Left colon (tissue), 2 donors: ENCODE results near the gene ANGPTL2. TPM values are rescaled to one million over a fixed set of nuclear protein-coding genes. Genes with fewer than 3 reads are reported as not detected.

Experiments used
- ATAC-seq: fragments of 200-7000 bp; cut with Tn5 transposase; one replicate; pipeline ENCODE4 v1.9.1; 2020; ENCODE audit warnings: mild to moderate bottlenecking, moderate library complexity
- DNase-seq, 2 donors: peaks; one replicate each; pipeline ENCODE4 v3.0.0-alpha.2; 2020
- intact Hi-C, 2 donors: fragments of 100-400 bp; cut with DNase I in 1 of 2; cut with micrococcal nuclease in 1 of 2; formaldehyde crosslinking; loops; one replicate each; pipeline versions ENCODE4 v1.11.2 to v1.14.0; 2022; cut with DNase I, micrococcal nuclease
- total RNA-seq, 2 donors: library from RNA; stranded (reverse); fragmentation: NEBNext Ultra II Directional; extraction: Animal tissue kit (Norgen Biotek cat#: 25700); gene quantifications; one replicate each; pipeline ENCODE4 v1.2.1, GENCODE V29; 2021
- donor health status: DM: no; HTN: no; CAD: no.
- donor health status: DM: yes; HTN: yes; CAD: no.

ANGPTL2 gene
- total RNA-seq, 2 donors from 2014 or later: 6.0 to 12.0 TPM

GRCh38 chr9:127049044-127049443 lies 73.4 kb downstream of the ANGPTL2 start:
- peak; percentile 56 for ATAC-seq
- peak in 1 of 2 donors; percentile 36 for DNase-seq
- intact Hi-C loops: no loop called here

GRCh38 chr9:127047971-127048370 lies 74.5 kb downstream of the ANGPTL2 start:
- intact Hi-C loops: no loop called here
- DNase-seq (no peak), ATAC-seq (no peak)

GRCh38 chr9:127045148-127045547 lies 77.3 kb downstream of the ANGPTL2 start:
- no peak for ATAC-seq
- intact Hi-C loops: no loop called here
- no peak for DNase-seq

GRCh38 chr9:127039492-127039891 lies 82.9 kb downstream of the ANGPTL2 start:
- DNase-seq (no peak), ATAC-seq (no peak)
- intact Hi-C loops: no loop called here

- no peak for DNase-seq
- no peak for ATAC-seq
- intact Hi-C loops: no loop called here
These were observed 83.9 kb downstream of the ANGPTL2 start for GRCh38 chr9:127038531-127038930.

Other genes with a start within 250 kb of the ANGPTL2 start
- gene RALGPS1, start 207.9 kb downstream of the ANGPTL2 start, total RNA-seq: 10 to 100 TPM; 32.7 to 46.5 TPM
- gene GARNL3, start 142.1 kb upstream of the ANGPTL2 start, total RNA-seq: 1 to 10 TPM; 6.0 to 7.3 TPM